ENCODE measurements around the gene VSTM4. TPM values are rescaled to one million over a fixed set of nuclear protein-coding genes. Genes with fewer than 3 reads are reported as not detected.

Gene VSTM4
- total and polyA plus RNA-seq, 2 donors (not counting 1 experiment from before 2014, with no cell fraction given): not detected

DNA sequence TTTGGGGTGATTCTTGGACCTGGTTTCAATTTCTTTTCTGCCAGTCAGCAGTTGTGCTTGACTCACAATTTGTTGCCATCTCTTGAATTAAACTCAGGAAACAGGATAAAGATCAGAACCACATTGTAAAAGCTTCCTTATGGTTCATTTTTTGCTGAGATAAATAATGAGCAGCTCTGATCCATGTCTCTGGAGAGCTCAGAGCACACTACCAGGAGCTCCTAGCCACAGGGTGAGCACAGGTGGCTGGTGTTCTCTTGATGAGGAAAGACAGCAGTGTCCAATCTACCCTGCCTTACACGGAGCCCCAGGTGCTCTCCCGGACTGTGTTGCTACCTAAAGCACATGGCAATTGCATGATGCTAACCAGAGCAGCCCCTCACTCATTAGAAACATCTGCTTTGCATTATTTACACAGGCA is 35.7 kb upstream of the VSTM4 start:
- POLR2A ChIA-PET: no interaction called here
- Mint-ChIP-seq H3K27ac (no peak overlapping the region), H3K4me1 (no peaks in the 10 kb centered on the region), H3K27me3 (peaks cover 24% of the 10 kb centered on the region), H3K9me3 (ENCODE audit: insufficient read depth) (peaks cover 6% of the 10 kb centered on the region), H3K4me3 (no peak overlapping the region)
- Histone ChIP-seq H3K9ac (ENCODE audit: low read length) (no peak overlapping the region), H3K4me2 (replicated peaks; ENCODE audit: low read depth, low read length, poor library complexity, severe bottlenecking) (no peak overlapping the region), H3K4me3 (ENCODE audit: control extremely low read depth in 1 of 5, extremely low read depth in 1 of 5, insufficient read depth in 1 of 5, low read depth in 2 of 5, low read length in 4 of 5) (no peak overlapping the region), H3K4me1 (ENCODE audit: control insufficient read depth in 2 of 2, insufficient read depth in 2 of 2, low read length in 2 of 2) (no peaks in the 10 kb centered on the region), H3K27me3 (replicated peaks in 1 of 4; ENCODE audit: control extremely low read depth in 1 of 4, control insufficient read depth in 3 of 4, insufficient read depth in 4 of 4, low read length in 3 of 4) (peaks cover 0 to 3% (median 0%) of the 10 kb centered on the region in 4 experiments), H2AFZ (ENCODE audit: insufficient read depth, low read depth, low read length, poor library complexity, severe bottlenecking) (no peak overlapping the region), H3K36me3 (replicated peaks in 1 of 2; ENCODE audit: control extremely low read depth in 1 of 2, control insufficient read depth in 1 of 2, extremely low read depth in 1 of 2, insufficient read depth in 2 of 2, low read length in 1 of 2) (no peaks in the 10 kb centered on the region), H3K9me3 (ENCODE audit: control extremely low read depth in 1 of 3, control insufficient read depth in 2 of 3, insufficient read depth in 1 of 3, low read length in 2 of 3) (peaks cover 0 to 10% (median 9%) of the 10 kb centered on the region in 3 donors), H3K27ac (ENCODE audit: low read length in 2 of 2) (no peak overlapping the region), H4K20me1 (ENCODE audit: control insufficient read depth, insufficient read depth, low read length, poor library complexity, severe bottlenecking) (no peaks in the 10 kb centered on the region), H3K79me2 (ENCODE audit: control insufficient read depth, insufficient read depth, low read length) (no peaks in the 10 kb centered on the region)
- DNase-seq: no peak
- ATAC-seq (ENCODE audit: low read depth): no peak
- intact Hi-C loops (cut with micrococcal nuclease): no loop called here
- CTCF ChIA-PET: interaction anchor here (1.0 kb wide), 1 partner anchor 13 kb away, joined by 3 read pairs; no protein-coding TSS in a partner anchor
- TF ChIP-seq, protein P1, sequence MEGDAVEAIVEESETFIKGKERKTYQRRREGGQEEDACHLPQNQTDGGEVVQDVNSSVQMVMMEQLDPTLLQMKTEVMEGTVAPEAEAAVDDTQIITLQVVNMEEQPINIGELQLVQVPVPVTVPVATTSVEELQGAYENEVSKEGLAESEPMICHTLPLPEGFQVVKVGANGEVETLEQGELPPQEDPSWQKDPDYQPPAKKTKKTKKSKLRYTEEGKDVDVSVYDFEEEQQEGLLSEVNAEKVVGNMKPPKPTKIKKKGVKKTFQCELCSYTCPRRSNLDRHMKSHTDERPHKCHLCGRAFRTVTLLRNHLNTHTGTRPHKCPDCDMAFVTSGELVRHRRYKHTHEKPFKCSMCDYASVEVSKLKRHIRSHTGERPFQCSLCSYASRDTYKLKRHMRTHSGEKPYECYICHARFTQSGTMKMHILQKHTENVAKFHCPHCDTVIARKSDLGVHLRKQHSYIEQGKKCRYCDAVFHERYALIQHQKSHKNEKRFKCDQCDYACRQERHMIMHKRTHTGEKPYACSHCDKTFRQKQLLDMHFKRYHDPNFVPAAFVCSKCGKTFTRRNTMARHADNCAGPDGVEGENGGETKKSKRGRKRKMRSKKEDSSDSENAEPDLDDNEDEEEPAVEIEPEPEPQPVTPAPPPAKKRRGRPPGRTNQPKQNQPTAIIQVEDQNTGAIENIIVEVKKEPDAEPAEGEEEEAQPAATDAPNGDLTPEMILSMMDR (IDR thresholded peaks at IDR 0.05): no peak
- TF ChIP-seq EZH2 (IDR thresholded peaks at IDR 0.05; ENCODE audit: borderline replicate concordance, insufficient read depth, low read depth, low read length, poor library complexity, severe bottlenecking): no peak
- 36% methylated on average over 2 of the region's 2 CpGs for WGBS (ENCODE audit: insufficient coverage)

DNA sequence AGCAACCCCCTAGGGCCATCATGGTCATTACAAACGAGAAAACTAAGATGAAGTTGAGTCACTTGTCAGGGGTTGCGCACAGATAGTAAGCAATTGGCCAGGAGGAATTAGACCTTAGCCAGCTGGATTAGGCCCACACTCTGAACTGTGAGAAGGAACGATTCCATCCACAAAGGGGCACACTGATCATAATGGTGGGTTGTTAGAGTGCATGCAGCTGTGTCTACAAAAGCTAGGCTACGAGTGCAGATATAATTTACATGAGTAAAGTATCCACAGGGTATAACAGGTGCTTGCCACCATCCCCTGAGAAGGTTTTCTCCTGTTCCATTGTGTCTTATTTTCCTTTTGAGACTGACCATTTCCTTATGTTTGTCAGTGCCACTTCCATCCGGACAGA is 35.1 kb upstream of the VSTM4 start:
- no peak overlapping the region for H2AFZ ChIP-seq (ENCODE audit: insufficient read depth, low read depth, low read length, poor library complexity, severe bottlenecking)
- intact Hi-C loops (cut with micrococcal nuclease): no loop called here

More for the DNA sequence above, 35.1 kb upstream of the VSTM4 start:
- TF ChIP-seq, protein P1 (IDR thresholded peaks at IDR 0.05): no peak
- no peak for TF ChIP-seq EZH2 (IDR thresholded peaks at IDR 0.05; ENCODE audit: borderline replicate concordance, insufficient read depth, low read depth, low read length, poor library complexity, severe bottlenecking)
- Histone ChIP-seq H4K20me1 (ENCODE audit: control insufficient read depth, insufficient read depth, low read length, poor library complexity, severe bottlenecking) (no peaks in the 10 kb centered on the region), H3K4me2 (replicated peaks; ENCODE audit: low read depth, low read length, poor library complexity, severe bottlenecking) (no peak overlapping the region), H3K36me3 (replicated peaks in 1 of 2; ENCODE audit: control extremely low read depth in 1 of 2, control insufficient read depth in 1 of 2, extremely low read depth in 1 of 2, insufficient read depth in 2 of 2, low read length in 1 of 2) (no peaks in the 10 kb centered on the region), H3K27me3 (replicated peaks in 1 of 4; ENCODE audit: control extremely low read depth in 1 of 4, control insufficient read depth in 3 of 4, insufficient read depth in 4 of 4, low read length in 3 of 4) (peaks cover 0 to 3% (median 0%) of the 10 kb centered on the region in 4 experiments), H3K4me3 (ENCODE audit: control extremely low read depth in 1 of 5, extremely low read depth in 1 of 5, insufficient read depth in 1 of 5, low read depth in 2 of 5, low read length in 4 of 5) (no peak overlapping the region), H3K9me3 (ENCODE audit: control extremely low read depth in 1 of 3, control insufficient read depth in 2 of 3, insufficient read depth in 1 of 3, low read length in 2 of 3) (peaks cover 0 to 10% (median 9%) of the 10 kb centered on the region in 3 donors), H3K9ac (ENCODE audit: low read length) (no peak overlapping the region), H3K4me1 (ENCODE audit: control insufficient read depth in 2 of 2, insufficient read depth in 2 of 2, low read length in 2 of 2) (no peaks in the 10 kb centered on the region), H3K79me2 (ENCODE audit: control insufficient read depth, insufficient read depth, low read length) (no peaks in the 10 kb centered on the region), H3K27ac (ENCODE audit: low read length in 2 of 2) (no peak overlapping the region)
- 94% methylated on average over 5 of the region's 5 CpGs for WGBS (ENCODE audit: insufficient coverage)
- ATAC-seq (ENCODE audit: low read depth): no peak
- CTCF ChIA-PET: no interaction called here
- no peak for DNase-seq
- H3K9me3 Mint-ChIP-seq (ENCODE audit: insufficient read depth): peaks cover 6% of the 10 kb centered on the region
- no peak overlapping the region for H3K4me3 Mint-ChIP-seq
- no peaks in the 10 kb centered on the region for H3K4me1 Mint-ChIP-seq
- POLR2A ChIA-PET: no interaction called here
- peaks cover 29% of the 10 kb centered on the region for H3K27me3 Mint-ChIP-seq
- H3K27ac Mint-ChIP-seq: no peak overlapping the region

Data from B cell (primary cell).